Tibial artery (tissue), 4 donors: ENCODE measurements around the gene WWTR1.

Experiments
- DNase-seq, 2 donors: peaks; one replicate each; pipeline ENCODE4 v3.0.0-alpha.2; 2019
- H3K27ac ChIP-seq, 2 donors: fragments of 200-600 bp; sonication (generic) in 1 of 2; 1 replicate in 1 of 2; 2 replicates in 1 of 2; pipeline ENCODE4 v1.5.1; 2018 to 2019; ENCODE audit warnings: mild to moderate bottlenecking in 1 of 2
- H3K27me3 ChIP-seq, 2 donors: fragments of 200-600 bp; sonication (generic) in 1 of 2; one replicate each; pipeline versions ENCODE4 v1.5.1 to v1.6.0; 2016 to 2019
- H3K36me3 ChIP-seq, 3 donors: fragments of 200-600 bp; sonication (generic) in 2 of 3; one replicate each; pipeline ENCODE4 v1.5.1; 2016 to 2019; ENCODE audit warnings: mild to moderate bottlenecking in 2 of 3
- H3K4me1 ChIP-seq, 4 donors: fragments of 200-600 bp; sonication (generic) in 2 of 4; 1 replicate in 3 of 4; 2 replicates in 1 of 4; pipeline ENCODE4 v1.5.1; 2016 to 2019
- H3K4me3 ChIP-seq, 2 donors: fragments of 200-600 bp; sonication (generic) in 1 of 2; 1 replicate in 1 of 2; 2 replicates in 1 of 2; pipeline ENCODE4 v1.5.1; 2018 to 2019; ENCODE audit warnings: mild to moderate bottlenecking in 2 of 2
- H3K9me3 ChIP-seq, 3 donors: fragments of 200-600 bp; sonication (generic) in 1 of 3; one replicate each; pipeline ENCODE4 v1.5.1; 2016 to 2019
- intact Hi-C: fragments of 100-400 bp; cut with DNase I; formaldehyde crosslinking; loops from one replicate; pipeline ENCODE4 v1.15.0; 2023; ENCODE audit warnings: low total_unique reads
- TF ChIP-seq, protein P1 (sequence below), 2 experiments: fragments of 200-600 bp in 1 of 2; fragments of 450-650 bp in 1 of 2; IDR thresholded peaks; one replicate each; pipeline ENCODE4 v1.5.1; 2017 to 2019; ENCODE audit warnings: antibody characterized with exemption in 2 of 2, mild to moderate bottlenecking in 1 of 2, moderate library complexity in 1 of 2

The WWTR1 gene

DNA sequence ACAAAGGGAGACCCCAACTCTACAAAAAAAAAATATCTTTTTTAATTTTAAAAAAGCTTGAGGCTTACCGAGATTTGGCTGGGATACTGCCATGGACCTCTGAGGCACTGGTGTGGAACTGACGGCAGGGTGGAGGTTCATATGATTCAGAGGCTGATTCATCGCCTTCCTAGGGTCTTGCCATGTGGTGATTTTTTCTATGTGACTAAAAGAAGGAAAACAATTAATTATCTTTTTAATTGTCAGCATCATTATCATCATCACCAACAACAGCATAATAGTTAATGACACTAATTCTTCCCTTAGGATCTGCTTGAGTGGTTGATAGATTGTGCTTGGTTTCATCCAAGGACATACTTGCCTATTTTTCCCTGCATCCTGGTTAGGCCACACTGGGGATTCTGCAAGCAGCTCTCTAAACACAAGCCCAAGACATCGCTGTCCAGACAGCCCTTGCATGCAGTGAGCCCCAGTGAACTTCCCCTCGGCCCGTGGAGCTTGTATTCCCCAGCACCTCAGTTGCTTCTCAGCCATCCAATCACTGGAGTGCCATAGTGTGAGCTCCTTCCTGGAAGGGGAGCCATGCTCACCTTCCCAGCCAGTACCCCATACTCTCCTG, 84.9 kb downstream of the WWTR1 start:
- TF ChIP-seq, protein P1, sequence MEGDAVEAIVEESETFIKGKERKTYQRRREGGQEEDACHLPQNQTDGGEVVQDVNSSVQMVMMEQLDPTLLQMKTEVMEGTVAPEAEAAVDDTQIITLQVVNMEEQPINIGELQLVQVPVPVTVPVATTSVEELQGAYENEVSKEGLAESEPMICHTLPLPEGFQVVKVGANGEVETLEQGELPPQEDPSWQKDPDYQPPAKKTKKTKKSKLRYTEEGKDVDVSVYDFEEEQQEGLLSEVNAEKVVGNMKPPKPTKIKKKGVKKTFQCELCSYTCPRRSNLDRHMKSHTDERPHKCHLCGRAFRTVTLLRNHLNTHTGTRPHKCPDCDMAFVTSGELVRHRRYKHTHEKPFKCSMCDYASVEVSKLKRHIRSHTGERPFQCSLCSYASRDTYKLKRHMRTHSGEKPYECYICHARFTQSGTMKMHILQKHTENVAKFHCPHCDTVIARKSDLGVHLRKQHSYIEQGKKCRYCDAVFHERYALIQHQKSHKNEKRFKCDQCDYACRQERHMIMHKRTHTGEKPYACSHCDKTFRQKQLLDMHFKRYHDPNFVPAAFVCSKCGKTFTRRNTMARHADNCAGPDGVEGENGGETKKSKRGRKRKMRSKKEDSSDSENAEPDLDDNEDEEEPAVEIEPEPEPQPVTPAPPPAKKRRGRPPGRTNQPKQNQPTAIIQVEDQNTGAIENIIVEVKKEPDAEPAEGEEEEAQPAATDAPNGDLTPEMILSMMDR (IDR thresholded peaks at IDR 0.05), result no peak
- intact Hi-C loops, result no loop called here

DNA sequence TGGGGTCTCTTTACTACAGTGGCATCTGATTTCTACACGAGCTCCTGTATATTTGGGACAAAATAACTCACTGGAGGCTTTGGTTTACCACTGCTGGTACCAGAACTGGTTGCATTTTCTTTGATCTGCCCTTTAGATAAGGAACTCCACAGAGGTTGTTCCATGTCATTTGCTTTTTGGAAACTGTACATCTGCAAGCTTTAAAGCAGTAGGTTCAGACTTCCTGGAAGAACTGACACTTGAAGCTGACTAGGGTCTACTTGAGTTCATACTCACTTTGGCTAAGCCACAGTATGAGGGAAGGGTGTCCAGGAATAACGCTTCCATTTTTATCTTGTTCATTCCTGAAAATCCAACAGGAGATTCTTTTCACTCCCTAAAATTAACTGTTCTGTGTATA, 86.4 kb downstream of the WWTR1 start:
- H3K27ac ChIP-seq, result peak overlapping the region; percentile 61 to 74

More for the DNA sequence above, 84.9 kb downstream of the WWTR1 start:
- Histone ChIP-seq H3K27ac (peak overlapping the region; percentile 61 to 74), H3K9me3 (no peaks in the 10 kb centered on the region), H3K4me3 (no peak overlapping the region), H3K27me3 (no peaks in the 10 kb centered on the region), H3K4me1 (peaks cover 0 to 97% (median 65%) of the 10 kb centered on the region in 4 donors), H3K36me3 (peaks cover 0 to 14% (median 4%) of the 10 kb centered on the region in 3 donors)
- peak in 1 of 2 donors; percentile 51 for DNase-seq

DNA sequence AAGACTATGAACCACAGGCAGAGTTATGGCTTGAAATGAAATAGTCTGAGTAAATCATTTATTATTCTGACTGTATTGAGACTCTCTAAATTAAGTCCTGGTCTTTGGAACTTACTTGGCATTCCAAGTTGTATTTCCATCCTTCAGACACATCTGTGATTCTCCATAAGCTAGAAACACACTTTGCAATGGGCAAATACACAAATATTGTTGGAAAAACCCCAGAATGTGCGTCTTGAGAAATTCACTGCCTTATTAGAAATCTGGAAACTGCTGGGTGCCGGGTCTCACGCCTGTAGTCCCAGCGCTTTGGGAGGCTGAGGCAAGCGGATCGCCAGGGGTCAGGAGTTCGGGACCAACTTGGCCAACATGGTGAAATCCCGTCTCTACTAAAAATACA, 87.8 kb downstream of the WWTR1 start:
- peaks cover 0 to 14% (median 4%) of the 10 kb centered on the region in 3 donors for H3K36me3 ChIP-seq
- TF ChIP-seq, protein P1 (IDR thresholded peaks at IDR 0.05), result no peak
- no peaks in the 10 kb centered on the region for H3K27me3 ChIP-seq
- H3K9me3 ChIP-seq, result no peaks in the 10 kb centered on the region
- H3K27ac ChIP-seq, result peak overlapping the region in 1 of 2 donors; percentile 5
- DNase-seq, result no peak
- intact Hi-C loops, result no loop called here
- no peak overlapping the region for H3K4me3 ChIP-seq
- H3K4me1 ChIP-seq, result peaks cover 0 to 93% (median 51%) of the 10 kb centered on the region in 4 donors

More for the DNA sequence above, 86.4 kb downstream of the WWTR1 start:
- DNase-seq, result no peak
- Histone ChIP-seq H3K27me3 (no peaks in the 10 kb centered on the region), H3K36me3 (peaks cover 0 to 14% (median 4%) of the 10 kb centered on the region in 3 donors), H3K9me3 (no peaks in the 10 kb centered on the region), H3K4me3 (no peak overlapping the region), H3K4me1 (peaks cover 0 to 97% (median 59%) of the 10 kb centered on the region in 4 donors)
- intact Hi-C loops, result no loop called here
- TF ChIP-seq, protein P1 (IDR thresholded peaks at IDR 0.05), result no peak

DNA sequence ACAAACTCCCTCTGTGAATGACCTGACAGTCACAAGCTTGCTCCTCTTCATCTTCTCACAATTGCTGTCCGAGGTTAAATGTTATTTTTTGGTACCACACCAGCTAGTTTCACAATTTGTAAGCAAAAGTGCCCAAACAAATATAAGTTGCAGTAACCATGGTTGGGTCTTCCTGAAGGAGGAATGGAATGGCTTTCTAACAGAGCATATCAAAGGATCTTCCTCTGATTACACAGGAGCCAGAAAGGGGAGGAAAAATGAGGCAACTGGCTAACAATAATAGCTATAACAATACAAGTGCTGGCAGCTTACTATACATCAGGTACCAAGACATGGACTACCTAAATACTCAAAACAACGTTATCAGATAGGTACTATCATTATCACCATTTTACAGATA, 90.4 kb downstream of the WWTR1 start:
- Histone ChIP-seq H3K36me3 (peaks cover 0 to 14% (median 4%) of the 10 kb centered on the region in 3 donors), H3K9me3 (no peaks in the 10 kb centered on the region), H3K27me3 (no peaks in the 10 kb centered on the region), H3K4me3 (no peak overlapping the region), H3K27ac (peak overlapping the region in 1 of 2 donors; percentile 39), H3K4me1 (peaks cover 0 to 87% (median 30%) of the 10 kb centered on the region in 4 donors)
- no peak for DNase-seq
- intact Hi-C loops, result no loop called here
- TF ChIP-seq, protein P1 (IDR thresholded peaks at IDR 0.05), result no peak

DNA sequence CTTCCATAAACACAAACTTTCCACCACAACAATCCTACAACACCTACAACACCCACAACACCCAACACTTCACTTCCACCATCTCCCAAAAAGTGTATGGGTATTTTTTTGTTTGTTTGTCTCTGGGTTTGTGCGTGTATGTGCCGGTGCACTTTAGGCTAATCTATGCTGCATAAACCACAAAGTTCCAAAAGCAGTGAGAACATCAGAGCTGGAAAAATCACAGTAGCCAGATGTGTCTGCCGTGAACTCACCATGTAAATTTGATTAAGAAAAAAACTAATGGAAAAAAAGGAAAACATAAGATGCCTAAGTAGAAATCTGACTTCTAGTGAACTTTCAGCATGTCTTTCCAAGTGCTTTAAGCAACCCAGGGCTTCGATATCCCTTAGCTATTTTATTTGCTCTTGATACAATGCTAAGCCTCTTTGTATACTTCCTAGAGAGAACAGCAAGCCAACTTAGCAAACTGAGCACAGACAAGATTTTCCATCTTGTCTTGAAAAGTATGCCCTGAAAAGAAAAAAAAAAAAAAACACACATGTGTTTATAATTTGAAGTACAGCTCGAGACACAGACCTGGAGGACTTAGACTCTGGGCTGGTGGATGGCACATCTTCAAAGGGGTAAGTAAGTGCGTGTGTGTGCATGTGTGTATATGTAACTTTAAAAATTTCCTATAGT, 91.4 kb downstream of the WWTR1 start:
- Histone ChIP-seq H3K4me3 (no peak overlapping the region), H3K9me3 (no peaks in the 10 kb centered on the region), H3K27ac (peak overlapping the region in 1 of 2 donors; percentile 39), H3K4me1 (peaks cover 0 to 80% (median 21%) of the 10 kb centered on the region in 4 donors), H3K27me3 (no peaks in the 10 kb centered on the region), H3K36me3 (peaks cover 0 to 7% (median 4%) of the 10 kb centered on the region in 3 donors)
- intact Hi-C loops, result no loop called here
- TF ChIP-seq, protein P1 (IDR thresholded peaks at IDR 0.05), result no peak
- DNase-seq, result no peak
